GM21723 (cell line): ENCODE measurements around the gene LBR.
"Not testable (repeated sequence)": the region's sequence is repeated elsewhere in the genome, so short reads cannot be mapped to it uniquely, and the experiment has no call there.

Source experiments
- ATAC-seq: cut with Tn5 transposase; IDR thresholded peaks from one replicate; pipeline ENCODE4 v1.9.1; 2021; ENCODE audit warnings: mild to moderate bottlenecking, moderate library complexity; ENCODE audit not compliant: unreplicated experiment

LBR gene

GRCh38 chr1:225427235-225428067, at the start of gene LBR:
Gene LBR (minus strand): TSS chr1:225428038. CDS start chr1:225424075, 3,963 bp downstream.
- ATAC-seq = peak; percentile 40

- no peak for ATAC-seq
Measured at GRCh38 chr1:225477296-225477911, 49.6 kb upstream of the LBR start.

- ATAC-seq = no peak
Measured at GRCh38 chr1:225476538-225476988, 48.7 kb upstream of the LBR start.

GRCh38 chr1:225476100-225476511, 48.3 kb upstream of the LBR start:
- no peak for ATAC-seq

GRCh38 chr1:225474986-225475820, 47.4 kb upstream of the LBR start:
- peak; percentile 71 for ATAC-seq

- ATAC-seq = no peak
Measured at GRCh38 chr1:225474439-225474985, 46.7 kb upstream of the LBR start.

- ATAC-seq = not testable (repeated sequence)
Measured at GRCh38 chr1:225473676-225474438, 46.0 kb upstream of the LBR start.

GRCh38 chr1:225473266-225473665, 45.4 kb upstream of the LBR start:
- ATAC-seq = not testable (repeated sequence)

- no peak for ATAC-seq
Measured at GRCh38 chr1:225471453-225472301, 43.8 kb upstream of the LBR start.

- ATAC-seq = no peak
Measured at GRCh38 chr1:225471109-225471452, 43.2 kb upstream of the LBR start.

GRCh38 chr1:225470211-225471108, 42.6 kb upstream of the LBR start:
- no peak for ATAC-seq

GRCh38 chr1:225469051-225469450, 41.2 kb upstream of the LBR start:
- ATAC-seq = no peak

- ATAC-seq = peak; percentile 17
Measured at GRCh38 chr1:225468270-225469020, 40.6 kb upstream of the LBR start.

GRCh38 chr1:225467193-225468020, 39.6 kb upstream of the LBR start:
- peak; percentile 98 for ATAC-seq

GRCh38 chr1:225466848-225467192, 39.0 kb upstream of the LBR start:
- ATAC-seq = no peak

GRCh38 chr1:225465793-225466517, 38.1 kb upstream of the LBR start:
- ATAC-seq = no peak
